ENCODE results near the gene DRD4.

Gene DRD4

GRCh38 chr11:636511-637332 is at the start of gene DRD4:
TSS of gene DRD4 (plus strand) at chr11:637269. CDS start at chr11:637305, 36 bp downstream.
- DNase-seq (ENCODE audit: low read depth), result peak; percentile 31

- DNase-seq (ENCODE audit: low read depth), result no peak
These were observed 49.5 kb upstream of the DRD4 start for GRCh38 chr11:587546-587945.

- peak; percentile 68 for DNase-seq (ENCODE audit: low read depth)
These were observed 49.1 kb upstream of the DRD4 start for GRCh38 chr11:587978-588380.

DNA sequence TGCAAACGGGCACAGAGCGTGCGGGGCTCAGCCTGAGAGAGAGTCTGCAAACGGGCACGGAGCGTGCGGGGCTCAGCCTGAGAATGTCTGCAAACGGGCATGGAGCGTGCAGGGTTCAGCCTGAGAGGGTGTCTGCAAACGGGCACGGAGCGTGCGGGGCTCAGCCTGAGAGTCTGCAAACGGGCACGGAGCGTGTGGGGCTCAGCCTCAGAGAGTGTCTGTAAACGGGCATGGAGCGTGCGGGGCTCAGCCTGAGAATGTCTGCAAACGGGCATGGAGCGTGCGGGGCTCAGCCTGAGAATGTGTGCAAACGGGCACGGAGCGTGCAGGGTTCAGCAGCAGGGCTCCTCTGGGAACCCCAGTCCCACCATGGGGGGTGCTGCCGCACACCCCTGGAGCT is 47.3 kb upstream of the DRD4 start:
- DNase-seq (ENCODE audit: low read depth), result no peak

GRCh38 chr11:590997-591396 is 46.1 kb upstream of the DRD4 start:
- DNase-seq (ENCODE audit: low read depth), result no peak

- no peak for DNase-seq (ENCODE audit: low read depth)
These were observed 44.6 kb upstream of the DRD4 start for GRCh38 chr11:592501-592900.

GRCh38 chr11:592918-593317 is 44.2 kb upstream of the DRD4 start:
- no peak for DNase-seq (ENCODE audit: low read depth)

DNA sequence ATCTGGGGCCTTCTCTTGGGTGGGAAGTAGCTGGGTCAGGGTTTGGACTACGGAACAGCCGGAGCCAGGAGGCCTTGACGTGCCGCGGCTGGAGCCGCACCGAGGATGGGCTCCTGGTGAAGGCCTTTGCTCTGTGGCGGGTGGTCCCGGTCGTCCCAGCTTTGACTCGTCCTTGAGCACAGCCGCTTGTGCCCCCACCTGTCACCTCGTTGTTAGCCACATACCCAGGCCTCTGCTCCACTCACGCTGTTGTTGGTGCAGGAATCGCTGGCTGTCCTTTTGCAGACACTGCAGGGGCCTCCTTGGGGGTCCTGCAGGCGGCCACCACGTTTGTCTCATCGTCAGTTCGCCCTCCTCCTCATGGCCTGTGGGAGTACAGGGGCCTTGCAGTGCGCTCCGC is 43.7 kb upstream of the DRD4 start:
- DNase-seq (ENCODE audit: low read depth), result no peak

DNA sequence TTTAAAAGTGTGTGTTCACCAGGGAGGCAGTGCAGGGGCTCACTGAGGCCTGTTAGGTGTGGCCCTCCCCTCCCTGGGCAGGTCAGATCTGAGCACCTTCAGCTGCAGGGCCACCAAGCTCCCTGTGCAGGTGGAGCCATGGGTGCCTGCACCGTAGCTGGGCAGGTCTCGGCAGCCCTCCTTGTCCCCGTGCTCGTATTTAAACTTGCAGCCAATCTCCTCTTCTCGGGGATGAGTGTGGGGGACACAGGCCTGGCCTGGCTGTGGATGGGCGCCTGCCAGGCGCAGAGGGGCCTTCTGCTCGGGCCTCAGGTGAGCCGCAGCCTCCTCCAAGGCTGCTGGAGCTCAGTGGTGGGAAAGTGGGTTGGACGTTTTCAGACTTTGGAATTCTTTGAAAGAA is 41.7 kb upstream of the DRD4 start:
- no peak for DNase-seq (ENCODE audit: low read depth)

DNA sequence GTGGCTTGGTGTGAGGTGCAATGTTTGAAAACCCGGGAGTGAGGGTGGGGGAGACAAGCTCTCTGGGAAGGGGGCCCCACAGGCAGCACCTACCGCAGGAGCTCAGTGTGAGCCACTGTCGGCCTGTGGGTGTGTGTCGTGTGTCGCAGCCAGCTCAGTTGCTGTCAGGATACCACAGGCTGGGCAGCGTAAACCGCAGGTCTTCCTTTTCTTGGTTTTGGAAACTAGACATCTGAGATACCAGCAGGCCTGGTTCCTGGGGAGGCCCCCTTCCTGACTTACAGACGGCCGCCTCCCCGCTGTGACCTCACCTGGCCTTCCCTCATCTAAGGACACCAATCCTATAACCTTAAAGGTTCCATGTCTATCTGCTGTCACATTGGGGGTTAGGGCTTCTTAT is 40.7 kb upstream of the DRD4 start:
- DNase-seq (ENCODE audit: low read depth), result no peak

- no peak for DNase-seq (ENCODE audit: low read depth)
These were observed 39.8 kb upstream of the DRD4 start for GRCh38 chr11:597166-597725.

DNA sequence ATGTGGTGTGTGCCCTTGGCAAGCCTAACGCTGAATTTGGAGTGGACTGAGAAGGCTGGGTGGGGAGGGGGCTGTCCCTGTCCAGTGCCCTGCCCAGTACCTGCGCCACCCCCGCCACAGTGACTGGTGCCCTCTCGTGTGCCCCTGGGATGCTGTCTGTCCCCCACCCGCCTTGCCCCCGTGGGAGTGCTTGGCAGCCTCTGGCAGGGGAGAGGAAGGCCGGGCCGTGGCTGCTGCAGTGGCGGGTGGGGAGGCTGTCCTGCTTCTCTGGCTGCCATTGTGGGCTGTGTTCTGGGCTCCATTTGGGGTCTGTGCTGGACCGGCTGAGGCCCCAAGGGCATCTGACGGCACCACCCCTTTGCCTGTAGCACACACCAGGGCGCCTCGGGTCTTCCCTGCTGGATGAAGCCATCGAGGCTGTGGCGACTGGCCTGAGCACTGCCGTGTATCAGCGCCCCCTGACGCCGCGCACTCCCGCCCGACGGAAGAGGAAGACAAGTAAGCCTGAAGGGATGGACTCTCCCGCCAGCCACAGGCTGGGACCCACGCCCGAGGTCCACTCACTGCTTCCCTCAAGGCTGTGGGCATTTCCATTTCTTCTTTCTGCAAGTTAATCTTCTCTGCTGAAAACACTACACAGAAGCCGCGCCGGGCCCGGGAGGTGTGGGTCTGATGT is 38.9 kb upstream of the DRD4 start:
- DNase-seq (ENCODE audit: low read depth), result no peak

DNA sequence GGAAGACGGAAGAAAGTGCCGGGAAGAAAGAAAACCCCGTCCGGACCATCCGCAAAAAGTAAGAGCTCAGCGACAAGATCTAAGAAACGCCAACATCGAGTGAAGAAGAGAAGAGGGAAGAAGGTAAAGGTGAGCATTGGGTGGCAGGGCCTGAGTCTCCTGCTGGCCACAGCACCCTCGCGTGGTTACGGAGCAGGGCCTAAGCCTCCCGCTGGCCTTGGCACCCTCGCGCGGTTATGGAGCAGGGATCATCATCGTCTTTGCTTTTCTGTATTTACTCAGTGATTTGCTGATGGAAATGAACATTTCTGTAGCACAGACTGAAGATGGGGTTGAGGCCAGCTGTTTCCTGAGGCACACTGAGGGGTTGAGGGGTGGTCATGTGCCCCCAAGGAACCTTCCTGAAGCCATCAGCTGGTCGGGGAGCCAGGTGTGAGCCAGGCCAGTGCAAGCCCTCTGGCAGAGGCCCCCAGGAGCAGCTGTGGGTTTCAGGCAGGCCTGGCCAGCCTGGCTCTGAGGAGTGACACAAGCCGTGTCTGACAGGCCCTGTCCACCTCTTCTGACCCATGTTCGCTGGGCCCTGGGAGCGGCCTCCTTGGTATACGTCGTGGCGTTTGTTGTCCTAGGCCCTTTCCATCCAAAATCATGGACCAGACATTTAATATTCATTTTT is 35.4 kb upstream of the DRD4 start:
- no peak for DNase-seq (ENCODE audit: low read depth)

GRCh38 chr11:603154-603553 is 33.9 kb upstream of the DRD4 start:
- no peak for DNase-seq (ENCODE audit: low read depth)

GRCh38 chr11:605286-606129 is 31.6 kb upstream of the DRD4 start:
- no peak for DNase-seq (ENCODE audit: low read depth)

DNA sequence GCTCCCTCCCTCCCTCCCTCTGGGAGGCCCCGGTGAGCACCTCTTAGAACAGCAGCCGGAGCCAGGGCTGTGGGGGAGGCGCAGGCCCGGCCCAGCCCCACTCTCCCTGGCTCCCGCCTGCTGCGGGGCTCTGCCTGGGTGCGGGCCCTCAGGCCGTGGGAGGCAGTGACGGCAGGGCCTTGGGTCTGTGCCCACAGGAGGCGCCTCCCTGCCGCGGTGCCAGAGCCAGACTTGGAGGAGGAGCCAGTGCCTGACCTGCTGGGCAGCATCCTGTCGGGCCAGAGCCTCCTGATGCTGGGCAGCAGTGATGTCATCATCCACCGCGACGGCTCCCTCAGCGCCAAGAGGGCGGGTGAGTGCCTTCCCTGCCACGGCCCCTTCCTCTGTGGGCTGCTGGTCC is 30.8 kb upstream of the DRD4 start:
- DNase-seq (ENCODE audit: low read depth), result peak; percentile 31

DNA sequence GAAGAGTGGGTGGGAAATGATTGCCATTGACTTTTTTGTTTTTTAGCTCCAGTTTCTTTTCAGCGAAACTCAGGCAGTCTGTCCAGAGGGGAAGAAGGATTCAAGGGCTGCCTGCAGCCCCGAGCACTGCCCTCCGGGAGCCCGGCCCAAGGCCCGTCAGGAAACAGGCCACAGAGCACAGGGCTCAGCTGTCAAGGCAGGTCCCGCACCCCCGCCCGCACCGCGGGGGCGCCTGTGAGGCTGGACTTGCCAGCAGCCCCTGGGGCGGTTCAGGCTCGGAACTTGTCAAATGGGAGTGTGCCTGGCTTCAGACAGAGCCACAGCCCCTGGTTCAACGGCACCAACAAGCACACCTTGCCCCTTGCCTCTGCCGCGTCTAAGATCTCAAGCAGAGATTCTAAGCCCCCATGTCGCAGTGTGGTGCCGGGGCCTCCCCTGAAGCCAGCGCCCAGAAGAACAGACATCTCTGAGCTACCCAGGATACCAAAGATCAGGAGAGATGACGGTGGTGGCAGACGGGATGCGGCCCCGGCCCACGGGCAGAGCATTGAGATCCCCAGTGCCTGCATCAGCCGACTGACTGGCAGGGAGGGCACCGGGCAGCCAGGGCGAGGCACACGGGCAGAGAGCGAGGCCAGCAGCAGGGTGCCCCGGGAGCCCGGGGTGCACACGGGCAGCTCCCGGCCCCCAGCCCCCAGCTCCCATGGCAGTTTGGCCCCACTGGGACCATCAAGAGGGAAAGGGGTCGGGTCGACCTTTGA is 29.9 kb upstream of the DRD4 start:
- DNase-seq (ENCODE audit: low read depth), result no peak

- no peak for DNase-seq (ENCODE audit: low read depth)
These were observed 29.0 kb upstream of the DRD4 start for GRCh38 chr11:607971-608659.

- no peak for DNase-seq (ENCODE audit: low read depth)
These were observed 28.2 kb upstream of the DRD4 start for GRCh38 chr11:608791-609251.

DNA sequence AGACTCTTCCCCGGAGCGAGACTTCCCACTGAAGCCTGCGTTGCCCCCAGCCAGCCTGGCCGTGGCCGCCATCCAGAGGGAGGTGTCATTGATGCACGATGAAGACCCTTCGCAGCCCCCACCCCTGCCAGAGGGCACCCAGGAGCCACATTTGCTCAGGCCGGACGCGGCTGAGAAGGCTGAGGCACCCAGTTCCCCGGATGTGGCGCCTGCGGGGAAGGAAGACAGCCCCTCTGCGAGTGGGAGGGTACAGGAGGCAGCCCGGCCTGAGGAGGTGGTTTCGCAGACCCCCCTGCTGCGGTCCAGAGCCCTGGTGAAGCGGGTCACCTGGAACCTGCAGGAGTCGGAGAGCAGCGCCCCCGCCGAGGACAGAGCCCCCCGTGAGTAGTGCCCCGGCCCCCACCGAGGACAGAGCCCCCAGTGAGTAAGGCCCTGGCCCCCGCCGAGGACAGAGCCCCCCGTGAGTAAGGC is 27.7 kb upstream of the DRD4 start:
- no peak for DNase-seq (ENCODE audit: low read depth)
